OCI-LY1 (cell line): ENCODE measurements around the gene NAAA.

Source experiments
- H2AFZ ChIP-seq: fragments of 200-600 bp; sonication (generic), shearing (Covaris generic); 2 replicates; pipeline ENCODE4 v1.6.0; 2014; ENCODE audit warnings: antibody characterized with exemption, mild to moderate bottlenecking, low read length
- H3F3A ChIP-seq: fragments of 200-600 bp; sonication (generic), shearing (Covaris generic); 2 replicates; pipeline ENCODE4 v1.6.0; 2014; ENCODE audit warnings: mild to moderate bottlenecking, antibody characterized with exemption, low read length, moderate library complexity; ENCODE audit not compliant: insufficient read depth
- H3K27ac ChIP-seq: fragments of 200-600 bp; sonication (generic); 2 replicates; pipeline ENCODE4 v1.5.1; 2014; ENCODE audit warnings: low read length, mixed run types, mild to moderate bottlenecking, low read depth; ENCODE audit not compliant: poor library complexity, severe bottlenecking
- H3K27me3 ChIP-seq: fragments of 200-600 bp; sonication (generic); 2 replicates; pipeline ENCODE4 v1.6.0; 2014; ENCODE audit warnings: antibody characterized with exemption, mild to moderate bottlenecking, low read length, moderate library complexity; ENCODE audit not compliant: insufficient read depth
- H3K36me3 ChIP-seq: fragments of 200-600 bp; sonication (generic); 2 replicates; pipeline ENCODE4 v1.6.1; 2014; ENCODE audit warnings: mild to moderate bottlenecking, antibody characterized with exemption, low read length, moderate library complexity, mixed read lengths; ENCODE audit not compliant: insufficient read depth
- H3K4me1 ChIP-seq: fragments of 200-600 bp; sonication (generic); 2 replicates; pipeline ENCODE4 v1.5.1; 2014; ENCODE audit warnings: mild to moderate bottlenecking, low read length, moderate library complexity; ENCODE audit not compliant: insufficient read depth, severe bottlenecking
- H3K4me2 ChIP-seq: fragments of 200-600 bp; sonication (generic), shearing (Covaris generic); 2 replicates; pipeline ENCODE4 v1.6.1; 2014; ENCODE audit warnings: low read length
- H3K4me3 ChIP-seq: fragments of 200-600 bp; sonication (generic); 2 replicates; pipeline ENCODE4 v1.5.1; 2014; ENCODE audit warnings: low read length, low read depth, mild to moderate bottlenecking, mixed read lengths; ENCODE audit not compliant: poor library complexity, severe bottlenecking
- H3K79me2 ChIP-seq: fragments of 200-600 bp; shearing (Covaris generic); 2 replicates; pipeline ENCODE4 v1.6.1; 2016; ENCODE audit warnings: mixed run types, low read length, mixed read lengths; ENCODE audit not compliant: insufficient read depth
- H3K9ac ChIP-seq: fragments of 200-600 bp; sonication (generic), shearing (Covaris generic); 2 replicates; pipeline ENCODE4 v1.6.1; 2014; ENCODE audit warnings: mild to moderate bottlenecking, low read length, mixed read lengths
- H3K9me2 ChIP-seq: fragments of 200-600 bp; sonication (generic), shearing (Covaris generic); 2 replicates; pipeline ENCODE4 v1.6.1; 2014; ENCODE audit warnings: low read depth, mild to moderate bottlenecking, low read length, mixed read lengths
- H3K9me3 ChIP-seq: fragments of 200-600 bp; shearing (Covaris generic); 2 replicates; pipeline ENCODE4 v1.6.1; 2014; ENCODE audit warnings: low read length, mixed read lengths
- H4K20me1 ChIP-seq: fragments of 200-600 bp; sonication (generic), shearing (Covaris generic); 2 replicates; pipeline ENCODE4 v1.6.0; 2016; ENCODE audit warnings: mild to moderate bottlenecking, low read length; ENCODE audit not compliant: insufficient read depth
- EZH2 ChIP-seq: fragments of 200-600 bp; sonication (generic), shearing (Covaris generic); IDR thresholded peaks from 2 replicates; pipeline ENCODE4 v1.8.0; 2017; ENCODE audit warnings: borderline replicate concordance, mixed run types, mild to moderate bottlenecking, antibody characterized with exemption, low read length, moderate library complexity, mixed read lengths
- TF ChIP-seq, protein P1 (sequence below): fragments of 200-600 bp; sonication (generic), shearing (Covaris generic); IDR thresholded peaks from 2 replicates; pipeline ENCODE4 v1.5.1; 2017; ENCODE audit warnings: mild to moderate bottlenecking, antibody characterized with exemption, low read length, moderate library complexity, mixed read lengths

NAAA gene

DNA sequence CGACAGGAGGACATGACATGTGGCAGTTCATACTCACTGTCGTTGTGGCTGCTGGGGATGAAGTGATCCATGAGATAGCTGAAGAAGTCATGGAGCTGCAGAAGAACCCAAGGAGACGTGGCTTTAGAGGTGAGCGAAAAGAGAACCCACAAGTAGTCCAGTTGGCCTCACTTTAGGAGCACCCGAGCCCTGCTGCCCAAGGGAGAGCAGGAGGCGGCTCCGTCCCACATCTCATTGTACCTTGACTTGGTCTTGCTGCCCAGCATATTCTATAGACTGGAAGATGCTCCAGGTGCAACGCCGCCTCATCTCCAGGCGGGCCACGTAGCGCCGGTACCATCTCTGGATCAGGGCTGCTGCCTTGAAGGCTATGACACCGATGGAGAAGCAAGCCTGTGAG, 49.2 kb downstream of the NAAA start:
- H3K4me1 ChIP-seq: no peaks in the 10 kb centered on the region
- H3K9ac ChIP-seq: no peak overlapping the region
- H3K4me2 ChIP-seq: no peak overlapping the region
- no peaks in the 10 kb centered on the region for H3F3A ChIP-seq
- TF ChIP-seq, protein P1, sequence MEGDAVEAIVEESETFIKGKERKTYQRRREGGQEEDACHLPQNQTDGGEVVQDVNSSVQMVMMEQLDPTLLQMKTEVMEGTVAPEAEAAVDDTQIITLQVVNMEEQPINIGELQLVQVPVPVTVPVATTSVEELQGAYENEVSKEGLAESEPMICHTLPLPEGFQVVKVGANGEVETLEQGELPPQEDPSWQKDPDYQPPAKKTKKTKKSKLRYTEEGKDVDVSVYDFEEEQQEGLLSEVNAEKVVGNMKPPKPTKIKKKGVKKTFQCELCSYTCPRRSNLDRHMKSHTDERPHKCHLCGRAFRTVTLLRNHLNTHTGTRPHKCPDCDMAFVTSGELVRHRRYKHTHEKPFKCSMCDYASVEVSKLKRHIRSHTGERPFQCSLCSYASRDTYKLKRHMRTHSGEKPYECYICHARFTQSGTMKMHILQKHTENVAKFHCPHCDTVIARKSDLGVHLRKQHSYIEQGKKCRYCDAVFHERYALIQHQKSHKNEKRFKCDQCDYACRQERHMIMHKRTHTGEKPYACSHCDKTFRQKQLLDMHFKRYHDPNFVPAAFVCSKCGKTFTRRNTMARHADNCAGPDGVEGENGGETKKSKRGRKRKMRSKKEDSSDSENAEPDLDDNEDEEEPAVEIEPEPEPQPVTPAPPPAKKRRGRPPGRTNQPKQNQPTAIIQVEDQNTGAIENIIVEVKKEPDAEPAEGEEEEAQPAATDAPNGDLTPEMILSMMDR: no peak
- TF ChIP-seq EZH2: no peak
- H3K9me2 ChIP-seq: no peaks in the 10 kb centered on the region
- no peak overlapping the region for H3K4me3 ChIP-seq
- H4K20me1 ChIP-seq: no peaks in the 10 kb centered on the region
- H2AFZ ChIP-seq: no peak overlapping the region
- no peaks in the 10 kb centered on the region for H3K27me3 ChIP-seq
- no peaks in the 10 kb centered on the region for H3K36me3 ChIP-seq
- H3K27ac ChIP-seq: no peak overlapping the region
- H3K79me2 ChIP-seq: no peaks in the 10 kb centered on the region
- no peaks in the 10 kb centered on the region for H3K9me3 ChIP-seq

DNA sequence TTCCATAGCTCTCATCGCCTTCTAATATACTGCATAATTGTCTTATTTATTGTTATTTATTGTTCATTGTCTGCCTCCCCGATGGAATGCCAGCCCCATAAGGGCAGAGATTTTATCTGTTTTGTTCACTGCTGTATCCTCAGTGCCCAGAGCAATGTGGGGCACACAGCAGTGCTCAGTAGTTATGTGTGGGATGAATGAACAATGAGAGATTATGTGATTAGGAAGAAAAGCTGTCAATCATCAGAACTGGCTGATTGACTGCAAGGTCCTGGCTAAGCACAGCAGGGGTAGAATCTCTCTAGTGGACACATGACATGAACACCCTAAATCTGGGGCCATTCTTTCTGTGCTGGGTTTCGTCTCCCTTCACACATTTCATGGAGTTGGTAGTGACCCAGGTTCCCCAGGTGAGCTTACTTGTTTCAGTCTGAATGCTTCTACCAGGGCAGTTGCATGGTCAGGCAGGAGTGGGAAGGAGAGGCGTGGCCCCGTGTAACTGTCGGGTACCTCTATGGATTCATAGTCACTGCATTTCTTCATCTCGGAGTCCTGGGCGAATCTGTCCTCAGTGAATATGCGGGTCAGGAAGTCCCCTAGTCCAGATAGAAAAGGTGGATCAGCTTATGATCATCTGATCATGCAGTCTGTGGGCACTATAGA, 51.1 kb downstream of the NAAA start:
- Histone ChIP-seq H3K4me3 (no peak overlapping the region), H3K27me3 (no peaks in the 10 kb centered on the region), H3K27ac (no peak overlapping the region), H2AFZ (no peak overlapping the region), H3K4me2 (no peak overlapping the region), H4K20me1 (no peaks in the 10 kb centered on the region), H3F3A (no peaks in the 10 kb centered on the region), H3K9me3 (no peaks in the 10 kb centered on the region), H3K9me2 (no peaks in the 10 kb centered on the region), H3K79me2 (no peaks in the 10 kb centered on the region), H3K36me3 (no peaks in the 10 kb centered on the region), H3K9ac (no peak overlapping the region), H3K4me1 (no peaks in the 10 kb centered on the region)
- TF ChIP-seq, protein P1: no peak
- no peak for TF ChIP-seq EZH2

DNA sequence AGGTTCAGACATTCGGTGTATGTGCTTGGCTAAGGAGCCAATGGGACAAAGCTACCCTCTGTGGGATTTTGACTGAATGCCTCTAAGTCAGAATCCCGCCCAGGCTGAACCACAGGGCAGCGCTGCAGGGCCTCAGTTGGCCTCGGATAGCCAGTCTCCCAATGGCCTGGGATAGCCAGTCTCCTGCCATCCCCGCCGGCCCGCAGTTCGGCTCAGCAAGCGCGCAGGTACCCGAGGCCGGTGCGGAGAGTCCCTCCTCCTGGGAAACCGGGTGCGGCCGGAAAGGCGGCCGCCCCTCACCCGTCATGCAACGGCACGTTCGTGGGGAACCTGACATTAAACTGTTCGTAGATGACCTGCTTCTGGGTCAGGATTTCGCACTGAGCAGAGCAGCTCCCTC, 54.7 kb downstream of the NAAA start:
- Histone ChIP-seq H2AFZ (no peak overlapping the region), H3K4me2 (no peak overlapping the region), H3K4me1 (no peaks in the 10 kb centered on the region), H3K9me2 (no peaks in the 10 kb centered on the region), H3F3A (no peaks in the 10 kb centered on the region), H3K36me3 (no peaks in the 10 kb centered on the region), H3K79me2 (no peaks in the 10 kb centered on the region), H3K27ac (no peak overlapping the region), H4K20me1 (no peaks in the 10 kb centered on the region), H3K9me3 (no peaks in the 10 kb centered on the region), H3K9ac (no peak overlapping the region), H3K4me3 (no peak overlapping the region), H3K27me3 (no peaks in the 10 kb centered on the region)
- no peak for TF ChIP-seq EZH2
- TF ChIP-seq, protein P1: no peak
